ENCODE results near the gene PCCA.

DNA sequence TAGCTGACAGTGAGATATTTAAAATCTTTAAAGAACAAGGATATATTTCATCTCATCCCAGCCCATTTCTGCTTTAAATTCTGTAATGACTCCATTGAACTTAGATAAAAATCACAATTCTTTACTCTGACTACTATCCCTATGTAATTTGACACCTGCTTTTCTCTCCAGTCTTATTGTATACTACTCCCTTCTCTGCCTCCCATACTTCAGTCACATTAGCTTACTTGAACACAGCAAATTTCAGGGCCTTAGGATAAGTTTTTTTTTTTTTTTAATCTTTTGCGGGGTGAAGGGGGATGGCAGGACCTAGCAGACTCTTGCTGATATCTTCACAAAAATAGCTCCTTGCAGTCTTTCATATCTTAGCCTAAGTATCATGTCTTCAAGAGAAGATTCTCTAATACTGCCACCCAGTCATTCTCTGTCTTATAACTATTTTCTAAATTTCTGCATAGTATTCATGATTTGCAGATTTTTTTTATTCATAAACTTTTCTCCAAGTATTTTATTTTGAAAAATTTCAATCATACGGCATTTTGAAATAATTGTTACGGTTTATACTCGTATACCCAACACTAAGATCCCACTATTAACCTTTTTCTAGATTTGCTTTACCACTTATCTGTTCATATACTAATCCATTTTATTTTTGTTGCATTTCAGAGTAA lies 151.4 kb downstream of the PCCA start:
- TF ChIP-seq ZFP30 (CRISPR knock-in tag; IDR thresholded peaks at IDR 0.05) (no peak), SNAI2 (CRISPR knock-in tag; IDR thresholded peaks at IDR 0.05) (no peak)

Measured in SK-N-SH treated with all-trans-retinoic acid at 6 μM for 48 hours (cell line).